Subcutaneous adipose tissue (tissue), 4 donors: ENCODE results near the gene U2SURP. TPM values are rescaled to one million over a fixed set of nuclear protein-coding genes. Genes with fewer than 3 reads are reported as not detected.

ENCODE experiments used
- total RNA-seq, 4 donors: library from RNA; depleted of rRNA; stranded (reverse); fragments of >200 nt; gene quantifications; one replicate each; pipeline ENCODE4 v1.1.0, GENCODE V29; 2016
- TF ChIP-seq, protein P1 (sequence below): fragments of 450-650 bp; IDR thresholded peaks from one replicate; pipeline ENCODE4 v1.5.1; 2016; ENCODE audit warnings: low read depth, mild to moderate bottlenecking, control low read depth, antibody characterized with exemption, moderate library complexity

The U2SURP gene
- total RNA-seq, 4 donors from 2014 or later, result 89.5 to 150 (median 92.2) TPM

DNA sequence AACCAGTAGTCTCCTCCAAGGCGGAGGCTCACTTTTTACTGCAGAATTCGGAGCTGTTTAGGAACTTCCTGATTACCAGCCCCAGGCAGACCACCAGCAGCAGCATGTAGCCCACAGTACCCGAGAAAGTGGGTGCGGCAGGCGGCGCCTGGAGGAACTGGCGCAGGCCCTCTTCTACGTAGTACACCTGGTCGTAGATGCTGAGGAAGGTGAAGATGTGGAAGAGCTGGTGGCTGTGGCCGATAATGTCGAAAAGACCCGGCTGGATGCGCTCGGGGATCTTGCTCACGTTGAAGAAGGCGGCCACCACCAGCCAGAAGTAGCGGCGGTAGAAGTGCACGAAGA lies 39.2 kb upstream of the U2SURP start:
- TF ChIP-seq, protein P1, sequence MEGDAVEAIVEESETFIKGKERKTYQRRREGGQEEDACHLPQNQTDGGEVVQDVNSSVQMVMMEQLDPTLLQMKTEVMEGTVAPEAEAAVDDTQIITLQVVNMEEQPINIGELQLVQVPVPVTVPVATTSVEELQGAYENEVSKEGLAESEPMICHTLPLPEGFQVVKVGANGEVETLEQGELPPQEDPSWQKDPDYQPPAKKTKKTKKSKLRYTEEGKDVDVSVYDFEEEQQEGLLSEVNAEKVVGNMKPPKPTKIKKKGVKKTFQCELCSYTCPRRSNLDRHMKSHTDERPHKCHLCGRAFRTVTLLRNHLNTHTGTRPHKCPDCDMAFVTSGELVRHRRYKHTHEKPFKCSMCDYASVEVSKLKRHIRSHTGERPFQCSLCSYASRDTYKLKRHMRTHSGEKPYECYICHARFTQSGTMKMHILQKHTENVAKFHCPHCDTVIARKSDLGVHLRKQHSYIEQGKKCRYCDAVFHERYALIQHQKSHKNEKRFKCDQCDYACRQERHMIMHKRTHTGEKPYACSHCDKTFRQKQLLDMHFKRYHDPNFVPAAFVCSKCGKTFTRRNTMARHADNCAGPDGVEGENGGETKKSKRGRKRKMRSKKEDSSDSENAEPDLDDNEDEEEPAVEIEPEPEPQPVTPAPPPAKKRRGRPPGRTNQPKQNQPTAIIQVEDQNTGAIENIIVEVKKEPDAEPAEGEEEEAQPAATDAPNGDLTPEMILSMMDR, result no peak

DNA sequence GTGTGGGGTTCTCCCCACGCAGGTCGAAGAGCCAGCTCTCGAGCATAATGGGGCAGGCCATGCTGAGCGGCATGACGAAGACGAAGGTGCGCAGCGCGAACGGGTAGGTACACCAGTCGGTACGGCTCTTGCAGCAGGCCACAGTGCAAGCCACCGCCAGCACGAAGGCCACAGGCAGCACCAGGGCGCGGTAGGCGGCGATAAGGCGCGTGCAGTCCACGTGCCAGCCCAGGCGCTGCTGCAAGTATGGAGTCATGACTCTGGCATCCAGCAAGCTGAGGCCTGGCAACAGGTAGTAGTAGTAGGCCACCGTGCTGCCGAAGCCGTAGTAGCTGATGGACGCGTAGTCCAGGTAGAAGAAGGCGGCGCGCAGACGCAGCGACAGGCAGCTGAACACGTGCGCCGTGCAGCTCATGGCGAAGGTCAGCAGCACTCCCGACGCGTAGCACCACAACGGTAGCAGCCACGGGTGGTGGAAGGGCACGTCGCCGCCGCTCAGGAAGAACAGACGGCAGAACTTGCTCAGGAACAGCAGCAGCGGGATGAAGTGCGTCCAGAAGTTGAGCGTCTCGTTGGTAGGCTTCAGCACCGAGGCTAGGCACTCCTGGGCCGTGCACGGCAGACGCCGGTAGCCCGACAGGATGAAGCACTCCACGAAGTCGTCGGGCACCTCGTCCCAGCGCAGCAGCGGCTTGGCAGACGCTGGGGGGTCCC lies 38.7 kb upstream of the U2SURP start:
- TF ChIP-seq, protein P1, result no peak

DNA sequence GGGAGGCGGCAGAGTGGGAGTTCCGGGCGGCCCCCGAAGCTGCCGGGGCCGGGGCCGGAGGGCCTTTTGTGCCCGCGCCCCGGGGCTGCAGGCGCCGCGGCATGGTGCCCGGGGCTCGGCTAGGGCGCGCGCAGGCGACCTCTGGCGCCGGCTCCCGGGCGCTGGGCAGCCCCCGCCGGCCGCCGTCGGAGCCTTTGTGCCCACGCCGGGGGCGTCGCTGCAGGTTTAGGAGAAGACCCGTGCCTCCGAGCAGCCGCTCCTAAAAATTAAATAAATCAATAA lies 38.2 kb upstream of the U2SURP start:
- TF ChIP-seq, protein P1, result no peak

DNA sequence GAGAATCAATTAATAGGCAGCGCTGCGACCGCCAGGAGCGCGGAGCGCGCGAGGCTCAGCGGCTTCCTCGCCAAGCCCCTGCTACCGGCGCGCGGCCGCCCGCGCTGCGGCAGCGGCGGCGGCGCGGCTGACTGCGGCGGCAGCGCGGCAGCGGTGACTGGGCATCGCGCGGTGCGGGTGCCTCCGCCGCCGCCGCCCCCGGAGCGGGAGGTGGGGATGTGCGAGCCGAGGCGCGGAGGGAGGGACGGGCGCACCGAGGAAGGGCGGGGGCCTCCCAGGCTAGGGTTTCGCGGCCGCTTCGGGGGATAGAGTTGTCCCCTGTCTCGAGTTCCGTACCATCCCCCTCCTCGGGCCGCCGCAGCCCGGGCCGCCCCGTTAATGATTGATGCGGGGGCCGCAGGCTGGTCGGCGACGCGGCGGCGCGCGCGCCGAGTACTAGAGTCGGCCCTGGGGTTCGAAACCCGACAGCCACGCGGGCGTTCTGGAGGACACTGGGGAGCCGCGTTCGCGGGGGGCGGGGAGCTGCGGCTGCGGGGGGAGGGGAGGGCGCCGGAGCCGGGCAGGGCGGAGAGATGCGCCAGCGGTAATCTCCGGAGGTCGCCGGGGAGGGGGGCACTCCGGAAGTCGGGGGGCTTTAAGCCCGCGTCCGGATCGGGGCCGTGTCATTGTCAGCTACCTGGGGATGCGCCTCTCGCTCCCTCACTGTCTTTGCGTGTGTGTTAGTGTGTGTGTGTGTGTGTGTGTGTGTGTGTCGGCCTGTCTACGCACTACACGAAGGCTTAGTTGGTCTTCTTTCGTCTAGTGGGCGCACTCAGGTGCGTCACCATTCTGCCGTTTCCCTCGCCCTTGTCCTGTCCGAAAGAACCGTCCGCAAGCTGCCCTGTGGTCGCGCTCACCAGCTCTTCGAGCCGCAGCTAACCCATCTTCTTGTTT lies 37.6 kb upstream of the U2SURP start, which contains the start of gene PAQR9:
Gene PAQR9, minus strand, starts transcription at position 159 of the 933 bp plus-strand sequence. CDS start 338 bp downstream, outside the sequence.
- TF ChIP-seq, protein P1, result no peak

DNA sequence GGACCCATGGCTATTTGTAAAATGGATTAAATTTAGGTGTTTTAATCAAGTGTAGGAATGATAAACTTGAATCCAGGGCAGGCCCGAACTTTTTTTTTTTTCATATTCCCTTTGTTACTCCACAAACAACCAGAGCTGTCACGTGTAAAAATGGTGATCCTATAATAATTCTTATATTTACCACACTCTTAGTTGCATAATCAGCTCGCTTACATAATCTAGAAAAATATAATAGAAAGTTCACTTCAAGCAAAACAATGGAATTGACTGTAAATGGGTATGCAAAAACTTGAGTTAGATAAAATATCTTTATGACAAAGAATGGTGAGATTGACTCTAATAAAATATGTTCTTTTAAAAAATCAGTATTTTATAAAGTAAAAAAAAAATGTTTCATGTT lies 35.8 kb upstream of the U2SURP start:
- TF ChIP-seq, protein P1, result no peak

DNA sequence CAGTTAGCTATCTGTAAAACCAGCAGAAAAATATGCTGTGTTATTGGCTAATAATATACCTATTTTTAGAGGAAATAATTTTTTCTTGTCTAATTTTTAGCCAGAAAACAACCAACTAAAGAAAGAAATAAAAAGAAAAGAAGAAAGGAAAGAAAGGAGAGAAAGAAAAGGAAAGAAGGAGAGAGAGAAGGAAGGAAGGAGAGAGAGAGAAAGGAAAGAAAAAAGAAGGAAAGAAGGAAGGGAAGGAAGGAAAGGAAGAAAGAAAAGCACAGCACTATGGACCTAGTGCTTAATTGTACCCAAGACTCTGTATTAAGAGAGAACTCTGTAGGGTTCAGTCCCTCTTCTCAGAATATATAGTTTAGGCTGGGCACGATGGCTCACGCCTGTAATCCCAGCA lies 34.6 kb upstream of the U2SURP start:
- TF ChIP-seq, protein P1, result no peak

DNA sequence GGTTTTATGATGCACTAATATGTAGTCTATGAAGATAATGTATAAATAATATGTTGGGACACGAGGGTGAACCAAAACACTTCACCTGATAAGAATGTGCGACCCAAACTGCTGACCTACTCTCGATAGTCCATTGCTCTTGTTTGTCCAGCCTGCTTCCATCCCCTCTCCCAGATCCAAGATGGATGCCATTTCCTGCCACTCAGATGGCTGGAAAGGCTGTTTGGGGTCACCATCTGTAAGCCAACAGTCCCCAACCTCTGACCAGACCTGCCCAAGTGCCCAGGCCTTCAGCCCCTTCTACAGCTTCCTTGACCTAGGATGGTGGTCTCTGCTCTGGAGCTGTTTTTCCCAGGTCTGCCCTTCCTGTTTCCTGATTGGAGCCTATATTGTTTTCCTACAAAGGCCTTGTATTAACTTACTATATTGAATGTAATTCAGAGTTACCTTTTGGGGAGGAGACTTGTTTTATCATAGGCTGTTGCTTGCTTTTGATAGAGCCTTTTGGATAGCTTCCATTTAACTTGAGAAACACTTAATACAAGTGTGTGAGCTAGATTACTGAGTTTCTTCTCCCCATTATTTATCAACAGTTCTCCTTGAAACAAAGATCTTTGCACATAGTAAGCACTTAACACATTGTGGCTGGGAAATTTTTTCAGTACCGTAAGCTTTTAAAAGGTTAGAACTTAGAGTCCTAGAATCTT lies 32.9 kb upstream of the U2SURP start:
- TF ChIP-seq, protein P1, result no peak
